BLaER1 treated with 17β-estradiol and CSF1 and Interleukin-3, amounts not matched to agents 10 nM and 100 nM (cell line): ENCODE results near the gene CLIC5.
A peak's percentile ranks its signal among the peaks of the same experiment; 100 is the strongest.

Experiments used
- H3K27ac ChIP-seq, 11 experiments: shearing (Covaris generic); formaldehyde crosslinking; 2 replicates each; pipeline ENCODE4 v1.8.1; 2022
- H3K27me3 ChIP-seq, 11 experiments: shearing (Covaris generic); formaldehyde crosslinking; 2 replicates each; pipeline ENCODE4 v1.8.1; 2022
- H3K36me3 ChIP-seq, 11 experiments: shearing (Covaris generic); formaldehyde crosslinking; 2 replicates each; pipeline ENCODE4 v1.8.1; 2022
- H3K4me1 ChIP-seq, 10 experiments: shearing (Covaris generic); formaldehyde crosslinking; 2 replicates each; pipeline ENCODE4 v1.8.1; 2022
- H3K4me2 ChIP-seq, 11 experiments: shearing (Covaris generic); formaldehyde crosslinking; 2 replicates each; pipeline ENCODE4 v1.8.1; 2022
- H3K4me3 ChIP-seq, 10 experiments: shearing (Covaris generic); formaldehyde crosslinking; 2 replicates each; pipeline ENCODE4 v1.8.1; 2022
- H3K9ac ChIP-seq, 11 experiments: shearing (Covaris generic); formaldehyde crosslinking; 2 replicates each; pipeline ENCODE4 v1.8.1; 2022
- H3K9me3 ChIP-seq, 11 experiments: shearing (Covaris generic); formaldehyde crosslinking; replicated peaks in 1 of 11; 2 replicates each; pipeline ENCODE4 v1.8.1; 2022
- H4K20me1 ChIP-seq, 11 experiments: shearing (Covaris generic); formaldehyde crosslinking; 2 replicates each; pipeline ENCODE4 v1.8.1; 2022
- Cebpa-rat ChIP-seq, 11 experiments: shearing (Covaris generic); IDR thresholded peaks; 2 replicates each; pipeline ENCODE4 v1.8.1; 2022

CLIC5 gene

GRCh38 chr6:46015119-46015968, at the start of gene CLIC5:
CLIC5 (minus strand) TSS chr6:46015860; CDS start chr6:46015542, 318 bp downstream.
- Histone ChIP-seq H3K4me2 (no peak within 1 kb of the TSS), H3K4me1 (peaks cover 7 to 14% (median 10%) of the 10 kb centered on the region in 10 experiments; a peak in 16 of 20 replicates), H3K9ac (no peak within 1 kb of the TSS), H3K9me3 (peaks cover 13 to 32% (median 25%) of the 10 kb centered on the region in 11 experiments), H3K27ac (no peak within 1 kb of the TSS), H3K4me3 (peak within 1 kb of the TSS in 1 of 10 experiments; percentile 11; a peak in 1 of 20 replicates), H4K20me1 (no peaks in the 10 kb centered on the region), H3K36me3 (no peaks in the 10 kb centered on the region), H3K27me3 (0 out of 22 replicates have a peak, but pooled peaks cover 0 to 5% (median 0%) of the 10 kb centered on the region in 11 experiments)
- TF ChIP-seq Cebpa-rat (IDR thresholded peaks at IDR 0.05) = no peak

- Histone ChIP-seq H3K4me3 (no peak overlapping the region), H3K9me3 (peaks cover 10 to 23% (median 17%) of the 10 kb centered on the region in 11 experiments), H3K9ac (no peak overlapping the region), H3K27ac (no peak overlapping the region), H4K20me1 (no peaks in the 10 kb centered on the region), H3K27me3 (no peaks in the 10 kb centered on the region), H3K4me1 (peaks cover 0 to 16% (median 5%) of the 10 kb centered on the region in 10 experiments; a peak in 15 of 20 replicates), H3K36me3 (no peaks in the 10 kb centered on the region), H3K4me2 (no peak overlapping the region)
- no peak for TF ChIP-seq Cebpa-rat (IDR thresholded peaks at IDR 0.05)
Observed at GRCh38 chr6:46062991-46063390, 47.3 kb upstream of the CLIC5 start.

GRCh38 chr6:46062312-46062711, 46.7 kb upstream of the CLIC5 start:
- peaks cover 17 to 30% (median 24%) of the 10 kb centered on the region in 11 experiments for H3K9me3 ChIP-seq
- H3K36me3 ChIP-seq = no peaks in the 10 kb centered on the region
- no peaks in the 10 kb centered on the region for H4K20me1 ChIP-seq
- no peak overlapping the region for H3K4me2 ChIP-seq
- no peak overlapping the region for H3K27ac ChIP-seq
- H3K4me1 ChIP-seq = peaks cover 0 to 16% (median 8%) of the 10 kb centered on the region in 10 experiments; a peak in 15 of 20 replicates
- no peak overlapping the region for H3K9ac ChIP-seq
- no peak for TF ChIP-seq Cebpa-rat (IDR thresholded peaks at IDR 0.05)
- no peaks in the 10 kb centered on the region for H3K27me3 ChIP-seq
- no peak overlapping the region for H3K4me3 ChIP-seq

- H4K20me1 ChIP-seq = no peaks in the 10 kb centered on the region
- TF ChIP-seq Cebpa-rat (IDR thresholded peaks at IDR 0.05) = no peak
- peaks cover 0 to 4% (median 0%) of the 10 kb centered on the region in 11 experiments; a peak in 1 of 22 replicates for H3K36me3 ChIP-seq
- peaks cover 0 to 16% (median 8%) of the 10 kb centered on the region in 10 experiments; a peak in 15 of 20 replicates for H3K4me1 ChIP-seq
- H3K9ac ChIP-seq = no peak overlapping the region
- no peak overlapping the region for H3K4me3 ChIP-seq
- no peak overlapping the region for H3K4me2 ChIP-seq
- H3K27ac ChIP-seq = no peak overlapping the region
- H3K9me3 ChIP-seq = peaks cover 23 to 38% (median 32%) of the 10 kb centered on the region in 11 experiments
- no peaks in the 10 kb centered on the region for H3K27me3 ChIP-seq
Observed at GRCh38 chr6:46061497-46061896, 45.8 kb upstream of the CLIC5 start.

GRCh38 chr6:46059608-46060007, 43.9 kb upstream of the CLIC5 start:
- Histone ChIP-seq H4K20me1 (no peaks in the 10 kb centered on the region), H3K9me3 (peaks cover 42 to 57% (median 49%) of the 10 kb centered on the region in 11 experiments), H3K36me3 (peaks cover 0 to 4% (median 0%) of the 10 kb centered on the region in 11 experiments; a peak in 1 of 22 replicates), H3K27ac (no peak overlapping the region), H3K27me3 (no peaks in the 10 kb centered on the region), H3K9ac (no peak overlapping the region), H3K4me3 (no peak overlapping the region), H3K4me1 (peaks cover under 1 to 22% (median 9%) of the 10 kb centered on the region in 10 experiments; a peak in 17 of 20 replicates), H3K4me2 (peak overlapping the region in 7 of 11 experiments; percentile 1 to 69 (median 44); a peak in 9 of 22 replicates)
- peak in 3 of 11 experiments; percentile 32 to 50 (median 33); a peak in 3 of 22 replicates for TF ChIP-seq Cebpa-rat (IDR thresholded peaks at IDR 0.05)

GRCh38 chr6:46058951-46059350, 43.3 kb upstream of the CLIC5 start:
- H3K27me3 ChIP-seq = no peaks in the 10 kb centered on the region
- peaks cover 0 to 4% (median 0%) of the 10 kb centered on the region in 11 experiments; a peak in 1 of 22 replicates for H3K36me3 ChIP-seq
- peaks cover 7 to 29% (median 16%) of the 10 kb centered on the region in 10 experiments for H3K4me1 ChIP-seq
- H3K4me3 ChIP-seq = no peak overlapping the region
- H3K9me3 ChIP-seq = peaks cover 42 to 62% (median 49%) of the 10 kb centered on the region in 11 experiments
- H3K27ac ChIP-seq = no peak overlapping the region
- no peak for TF ChIP-seq Cebpa-rat (IDR thresholded peaks at IDR 0.05)
- H3K4me2 ChIP-seq = peak overlapping the region in 4 of 11 experiments; percentile 1 to 69 (median 46); a peak in 3 of 22 replicates
- no peaks in the 10 kb centered on the region for H4K20me1 ChIP-seq
- H3K9ac ChIP-seq = no peak overlapping the region

GRCh38 chr6:46057792-46058191, 42.1 kb upstream of the CLIC5 start:
- Histone ChIP-seq H3K4me2 (peak overlapping the region in 4 of 11 experiments; percentile 7 to 20 (median 10); a peak in 4 of 22 replicates), H4K20me1 (no peaks in the 10 kb centered on the region), H3K4me1 (peaks cover 19 to 40% (median 27%) of the 10 kb centered on the region in 10 experiments), H3K27ac (no peak overlapping the region), H3K9ac (no peak overlapping the region), H3K4me3 (peak overlapping the region in 1 of 10 experiments; percentile 6; a peak in 1 of 20 replicates), H3K9me3 (peaks cover 38 to 56% (median 44%) of the 10 kb centered on the region in 11 experiments), H3K27me3 (no peaks in the 10 kb centered on the region), H3K36me3 (peaks cover 0 to 4% (median 0%) of the 10 kb centered on the region in 11 experiments; a peak in 1 of 22 replicates)
- TF ChIP-seq Cebpa-rat (IDR thresholded peaks at IDR 0.05) = no peak

GRCh38 chr6:46056906-46057529, 41.4 kb upstream of the CLIC5 start:
- Histone ChIP-seq H3K4me3 (peak overlapping the region in 1 of 10 experiments; percentile 6; a peak in 2 of 20 replicates), H3K27me3 (no peaks in the 10 kb centered on the region), H3K9me3 (peaks cover 38 to 56% (median 44%) of the 10 kb centered on the region in 11 experiments), H3K36me3 (peaks cover 0 to 4% (median 0%) of the 10 kb centered on the region in 11 experiments; a peak in 1 of 22 replicates), H3K9ac (no peak overlapping the region), H4K20me1 (no peaks in the 10 kb centered on the region), H3K4me2 (no peak overlapping the region), H3K27ac (no peak overlapping the region), H3K4me1 (peaks cover 22 to 48% (median 34%) of the 10 kb centered on the region in 10 experiments)
- TF ChIP-seq Cebpa-rat (IDR thresholded peaks at IDR 0.05) = no peak
